Astrocyte of the spinal cord (primary cell): ENCODE results near the gene ISG20.

ENCODE experiments used
- DNase-seq: peaks from one replicate; pipeline ENCODE4 v3.0.0; 2011; ENCODE audit warnings: low read depth, low spot score
- H3K4me3 ChIP-seq: 2 replicates; pipeline ENCODE4 v1.5.1; 2011; ENCODE audit warnings: low read depth, mild to moderate bottlenecking, low read length, moderate library complexity
- in situ Hi-C: cut with HindIII; loops from 2 replicates; pipeline ENCODE4 v1.10.0; 2017; ENCODE audit warnings: low sequenced_read_pairs
- TF ChIP-seq, protein P1 (sequence below): IDR thresholded peaks from 2 replicates; pipeline ENCODE4 v1.5.1; 2012; ENCODE audit warnings: low read depth, mild to moderate bottlenecking, low read length, inconsistent platforms

Gene ISG20

DNA sequence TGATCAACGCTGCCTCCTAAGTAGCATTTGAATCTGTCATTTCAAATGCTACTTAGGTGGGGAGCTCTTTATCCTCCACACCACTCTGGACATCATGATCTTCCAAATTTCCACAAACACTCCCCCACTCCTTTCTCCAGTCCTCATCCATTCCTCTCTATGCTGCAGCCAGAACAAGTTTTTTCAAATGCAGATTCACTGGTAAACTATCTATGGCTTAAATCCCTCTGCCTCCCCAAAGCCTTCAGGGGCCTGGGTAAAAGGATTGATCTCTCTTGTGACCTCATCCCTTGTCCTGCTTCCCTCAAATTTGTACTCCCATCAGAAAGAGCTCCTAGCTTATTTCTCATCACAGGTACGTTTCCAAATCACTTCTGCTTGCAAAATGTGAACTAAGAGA, 19.0 kb upstream of the ISG20 start:
- no peak overlapping the region for H3K4me3 ChIP-seq
- DNase-seq: no peak
- in situ Hi-C loops: no loop called here
- TF ChIP-seq, protein P1, sequence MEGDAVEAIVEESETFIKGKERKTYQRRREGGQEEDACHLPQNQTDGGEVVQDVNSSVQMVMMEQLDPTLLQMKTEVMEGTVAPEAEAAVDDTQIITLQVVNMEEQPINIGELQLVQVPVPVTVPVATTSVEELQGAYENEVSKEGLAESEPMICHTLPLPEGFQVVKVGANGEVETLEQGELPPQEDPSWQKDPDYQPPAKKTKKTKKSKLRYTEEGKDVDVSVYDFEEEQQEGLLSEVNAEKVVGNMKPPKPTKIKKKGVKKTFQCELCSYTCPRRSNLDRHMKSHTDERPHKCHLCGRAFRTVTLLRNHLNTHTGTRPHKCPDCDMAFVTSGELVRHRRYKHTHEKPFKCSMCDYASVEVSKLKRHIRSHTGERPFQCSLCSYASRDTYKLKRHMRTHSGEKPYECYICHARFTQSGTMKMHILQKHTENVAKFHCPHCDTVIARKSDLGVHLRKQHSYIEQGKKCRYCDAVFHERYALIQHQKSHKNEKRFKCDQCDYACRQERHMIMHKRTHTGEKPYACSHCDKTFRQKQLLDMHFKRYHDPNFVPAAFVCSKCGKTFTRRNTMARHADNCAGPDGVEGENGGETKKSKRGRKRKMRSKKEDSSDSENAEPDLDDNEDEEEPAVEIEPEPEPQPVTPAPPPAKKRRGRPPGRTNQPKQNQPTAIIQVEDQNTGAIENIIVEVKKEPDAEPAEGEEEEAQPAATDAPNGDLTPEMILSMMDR: no peak

DNA sequence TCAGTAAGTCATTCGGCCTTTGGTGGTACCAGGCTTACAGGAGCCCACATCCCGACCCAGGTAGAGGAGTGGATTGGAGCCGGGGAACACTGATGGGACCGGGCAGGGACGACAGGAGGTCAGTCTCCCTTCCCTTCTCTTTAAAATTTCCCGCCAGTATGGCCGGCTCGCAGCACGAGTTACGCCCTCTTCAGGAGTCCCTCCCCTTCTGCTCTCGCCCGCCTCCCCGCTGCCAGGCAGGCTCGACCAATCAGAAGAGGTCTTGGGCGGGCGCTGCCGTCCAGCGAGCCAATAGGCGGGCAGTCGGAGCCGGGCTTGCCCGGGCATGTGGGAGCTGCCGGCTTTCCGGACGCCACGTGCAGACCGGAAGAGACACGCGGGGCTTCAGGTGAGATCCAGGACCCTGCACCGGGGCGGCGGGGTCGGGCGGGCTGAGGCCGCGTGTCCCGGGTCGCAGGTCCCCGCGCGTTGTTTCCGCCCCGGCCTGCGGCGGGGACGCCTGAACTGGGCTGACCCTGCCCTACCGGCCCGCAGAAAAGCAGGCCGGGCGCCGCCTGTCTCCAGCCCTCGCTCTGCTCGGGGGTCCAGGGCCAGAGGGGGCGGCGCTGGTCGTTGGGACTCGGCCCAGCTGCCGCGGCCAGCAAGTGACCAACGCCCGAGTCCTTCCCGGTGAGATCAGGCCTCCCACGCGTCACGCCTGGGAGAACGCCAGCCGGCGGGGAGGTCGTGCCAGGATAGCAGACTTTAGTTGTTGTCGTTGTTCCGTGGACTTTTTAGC, 17.6 kb upstream of the ISG20 start, which contains the start of gene AEN:
AEN (plus strand) TSS at position 346 of the 778 bp plus-strand sequence. CDS start 4,870 bp downstream, outside the sequence.
- TF ChIP-seq, protein P1: no peak
- DNase-seq: peak; percentile 97
- H3K4me3 ChIP-seq: peak within 1 kb of the TSS; percentile 85
- in situ Hi-C loops: no loop called here

DNA sequence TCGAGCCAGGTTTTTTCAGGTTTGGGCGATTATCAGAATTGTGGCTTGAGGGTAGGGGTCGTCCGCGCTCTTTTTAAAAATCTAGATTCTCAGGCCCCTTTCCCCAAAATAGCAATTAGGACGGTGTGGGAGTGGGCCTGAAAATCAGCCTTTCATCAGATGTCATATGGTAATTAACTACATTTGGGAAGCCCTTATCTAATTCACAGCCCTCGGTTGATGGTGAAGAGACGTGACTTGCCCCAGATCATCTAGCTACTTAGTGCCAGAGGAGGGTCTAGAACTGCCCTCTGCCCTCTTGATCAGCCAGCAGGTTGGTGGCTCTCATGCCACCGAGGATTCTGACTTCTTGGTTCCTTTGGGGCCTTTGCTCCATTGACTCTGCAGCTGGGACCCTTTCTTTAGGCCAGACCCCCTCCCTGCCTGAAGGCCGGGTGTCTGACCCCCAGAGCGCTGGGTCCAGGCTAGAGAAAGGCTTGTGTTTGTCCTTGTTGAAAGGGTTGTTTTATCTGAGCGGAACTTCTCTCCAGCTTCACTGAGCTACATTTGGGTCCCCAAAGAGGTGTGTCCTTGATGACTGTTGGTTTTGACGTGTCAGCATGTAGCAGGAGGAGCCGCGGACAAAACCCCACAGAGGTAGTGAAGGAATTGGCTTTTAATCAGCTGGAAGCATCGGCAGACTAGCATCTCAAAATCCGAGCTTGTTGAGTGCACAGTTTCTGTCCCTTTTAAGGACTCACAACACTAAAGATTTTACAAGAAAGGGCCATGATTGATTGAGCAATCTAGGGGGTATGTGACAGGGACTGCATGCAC, 16.8 kb upstream of the ISG20 start:
- in situ Hi-C loops: no loop called here
- H3K4me3 ChIP-seq: peak overlapping the region; percentile 85
- peak; percentile 44 for DNase-seq
- TF ChIP-seq, protein P1: no peak

- TF ChIP-seq, protein P1: no peak
- in situ Hi-C loops: no loop called here
- DNase-seq: no peak
- H3K4me3 ChIP-seq: peak overlapping the region; percentile 85
Observed at GRCh38 chr15:88622605-88622975, 16.2 kb upstream of the ISG20 start.

DNA sequence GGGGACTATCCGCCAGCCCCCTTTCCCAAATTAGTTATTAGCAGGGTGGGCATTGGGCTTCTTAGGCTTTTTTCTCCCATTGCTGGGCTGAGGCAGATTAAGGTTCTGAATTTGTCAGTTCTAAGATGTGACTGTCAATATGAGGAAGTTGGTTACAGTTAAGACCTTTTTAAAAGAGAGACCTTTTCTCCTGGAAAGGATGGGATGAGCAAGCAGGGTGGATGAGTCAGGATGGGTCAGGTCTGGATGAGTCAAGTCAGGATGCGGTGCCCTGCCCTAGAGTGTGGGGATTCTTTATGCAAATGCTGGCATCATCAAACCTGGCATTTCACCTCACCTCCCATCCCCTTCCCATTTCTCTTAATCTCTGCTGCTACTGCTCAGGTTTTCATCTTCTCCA, 15.8 kb upstream of the ISG20 start:
- in situ Hi-C loops: no loop called here
- peak overlapping the region; percentile 85 for H3K4me3 ChIP-seq

DNA sequence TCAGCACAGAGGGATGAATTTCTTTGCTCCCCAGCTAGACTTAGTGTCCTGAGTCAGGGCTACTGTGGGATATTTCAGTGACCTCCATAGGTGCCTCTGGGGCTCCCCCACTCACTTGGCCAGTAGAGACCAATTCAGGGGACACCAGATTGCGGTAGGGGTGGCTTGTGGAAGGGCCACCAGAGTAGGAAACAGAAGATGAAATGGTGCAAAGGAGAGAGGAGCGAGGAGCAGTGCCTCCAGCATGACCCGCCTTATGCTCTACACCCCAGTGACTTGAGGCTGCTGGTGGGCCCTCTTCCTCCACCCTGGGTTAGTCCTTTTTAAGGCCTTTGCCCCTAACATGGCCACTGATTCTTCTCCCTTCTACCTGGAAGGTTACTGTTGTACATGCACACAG, 15.2 kb upstream of the ISG20 start:
- DNase-seq: no peak
- in situ Hi-C loops: no loop called here
- no peak overlapping the region for H3K4me3 ChIP-seq
- TF ChIP-seq, protein P1: no peak

More for the DNA sequence above, 15.8 kb upstream of the ISG20 start:
- TF ChIP-seq, protein P1: no peak
- DNase-seq: peak; percentile 74
